HEK293T (cell line): Measurements from ENCODE around the gene SESTD1.
"Not testable (repeated sequence)": the region's sequence is repeated elsewhere in the genome, so short reads cannot be mapped to it uniquely, and the experiment has no call there.

Experiments used
- CTCF ChIA-PET: fragments of 350-600 bp; formaldehyde crosslinking; extraction: SDS; loops from one replicate; lab custom pipeline; 2021; ENCODE audit warnings: antibody characterized with exemption, inconsistent platforms; lab: Yijun Ruan, JAX
- POLR2A ChIA-PET: fragments of 350-600 bp; formaldehyde crosslinking; extraction: SDS; loops from one replicate; lab custom pipeline; 2020; ENCODE audit warnings: antibody characterized with exemption, inconsistent platforms; lab: Yijun Ruan, JAX
- DNase-seq: peaks from one replicate; pipeline ENCODE4 v3.0.0; 2012; ENCODE audit warnings: mixed read lengths; ENCODE audit errors: extremely low spot score
- ARNT ChIP-seq: fragments of 450-650 bp; IDR thresholded peaks from 2 replicates; pipeline ENCODE4 v1.6.1; 2017; ENCODE audit warnings: mild to moderate bottlenecking
- BHLHE40 ChIP-seq: fragments of 450-650 bp; IDR thresholded peaks from 2 replicates; pipeline ENCODE4 v1.6.1; 2016; ENCODE audit warnings: mild to moderate bottlenecking, moderate library complexity, borderline replicate concordance
- CTBP1 ChIP-seq: fragments of 450-650 bp; IDR thresholded peaks from 2 replicates; pipeline ENCODE4 v1.6.1; 2016; ENCODE audit warnings: borderline replicate concordance
- ELF4 ChIP-seq: fragments of 450-650 bp; IDR thresholded peaks from 2 replicates; pipeline ENCODE4 v1.6.1; 2017; ENCODE audit warnings: antibody characterized with exemption
- FOXA1 ChIP-seq: fragments of 450-650 bp; IDR thresholded peaks from 2 replicates; pipeline ENCODE4 v1.6.1; 2016; ENCODE audit warnings: mild to moderate bottlenecking
- FOXK2 ChIP-seq: fragments of 450-650 bp; IDR thresholded peaks from 2 replicates; pipeline ENCODE4 v1.6.1; 2016; ENCODE audit warnings: mild to moderate bottlenecking
- FOXM1 ChIP-seq: fragments of 450-650 bp; IDR thresholded peaks from 2 replicates; pipeline ENCODE4 v1.6.1; 2017; ENCODE audit warnings: mild to moderate bottlenecking, borderline replicate concordance
- HDGF ChIP-seq: fragments of 450-650 bp; IDR thresholded peaks from 2 replicates; pipeline ENCODE4 v1.6.1; 2017; ENCODE audit warnings: antibody characterized with exemption, borderline replicate concordance
- L3MBTL2 ChIP-seq: fragments of 450-650 bp; conservative IDR thresholded peaks from 2 replicates; pipeline ENCODE4 v1.6.1; 2016; ENCODE audit warnings: mild to moderate bottlenecking
- LEF1 ChIP-seq: fragments of 450-650 bp; IDR thresholded peaks from 2 replicates; pipeline ENCODE4 v1.6.1; 2017; ENCODE audit warnings: mild to moderate bottlenecking, borderline replicate concordance
- NFRKB ChIP-seq: fragments of 450-650 bp; IDR thresholded peaks from 2 replicates; pipeline ENCODE4 v1.6.1; 2016; ENCODE audit warnings: mild to moderate bottlenecking, moderate library complexity
- PKNOX1 ChIP-seq: fragments of 450-650 bp; IDR thresholded peaks from 2 replicates; pipeline ENCODE4 v1.6.1; 2016
- SP1 ChIP-seq: fragments of 450-650 bp; IDR thresholded peaks from 2 replicates; pipeline ENCODE4 v1.6.1; 2017
- SUZ12 ChIP-seq: fragments of 450-650 bp; IDR thresholded peaks from 2 replicates; pipeline ENCODE4 v1.6.1; 2016; ENCODE audit warnings: mild to moderate bottlenecking
- TARDBP ChIP-seq: fragments of 450-650 bp; IDR thresholded peaks from 2 replicates; pipeline ENCODE4 v1.6.1; 2016
- ZNF384 ChIP-seq: fragments of 450-650 bp; IDR thresholded peaks from 2 replicates; pipeline ENCODE4 v1.6.1; 2016

Gene SESTD1

GRCh38 chr2:179250848-179251504 is 13.7 kb downstream of the SESTD1 start:
- no peak for DNase-seq
- ChIA-PET CTCF (no interaction called here), POLR2A (no interaction called here)
- TF ChIP-seq ARNT (no peak), ELF4 (no peak), SUZ12 (no peak), LEF1 (no peak), NFRKB (no peak), TARDBP (no peak), L3MBTL2 (no peak)

GRCh38 chr2:179250095-179250494 is 14.5 kb downstream of the SESTD1 start:
- CTCF ChIA-PET: no interaction called here
- POLR2A ChIA-PET: no interaction called here
- TF ChIP-seq BHLHE40 (no peak), SUZ12 (no peak), FOXA1 (no peak), L3MBTL2 (no peak), PKNOX1 (no peak), FOXM1 (no peak), HDGF (no peak), SP1 (no peak), CTBP1 (no peak), NFRKB (no peak), FOXK2 (no peak), ARNT (no peak)
- no peak for DNase-seq

GRCh38 chr2:179248024-179248348 is 16.6 kb downstream of the SESTD1 start:
- DNase-seq: no peak
- POLR2A ChIA-PET: no interaction called here
- CTCF ChIA-PET: no interaction called here
- TF ChIP-seq ARNT (no peak), FOXK2 (no peak), ZNF384 (no peak)

GRCh38 chr2:179247318-179248023 is 17.2 kb downstream of the SESTD1 start:
- POLR2A ChIA-PET: no interaction called here
- CTCF ChIA-PET: no interaction called here
- TF ChIP-seq NFRKB (no peak), BHLHE40 (no peak), ZNF384 (no peak), PKNOX1 (no peak), TARDBP (no peak), LEF1 (no peak), CTBP1 (no peak), ELF4 (no peak), FOXK2 (no peak), SUZ12 (no peak), ARNT (no peak), FOXA1 (no peak), L3MBTL2 (no peak), HDGF (no peak), FOXM1 (no peak), SP1 (no peak)

GRCh38 chr2:179245843-179246242 is 18.8 kb downstream of the SESTD1 start:
- DNase-seq, CTCF ChIA-PET, POLR2A ChIA-PET: not testable (repeated sequence)

More at GRCh38 chr2:179247318-179248023, 17.2 kb downstream of the SESTD1 start:
- no peak for DNase-seq

GRCh38 chr2:179243046-179243445 is 21.6 kb downstream of the SESTD1 start:
- ChIA-PET POLR2A (no interaction called here), CTCF (no interaction called here)
- TF ChIP-seq PKNOX1: no peak
- no peak for TF ChIP-seq TARDBP
- TF ChIP-seq SP1: no peak
- TF ChIP-seq ZNF384: no peak
- no peak for TF ChIP-seq LEF1
- TF ChIP-seq FOXK2: no peak
- no peak for TF ChIP-seq ELF4
- no peak for TF ChIP-seq FOXA1
- no peak for TF ChIP-seq ARNT
- TF ChIP-seq SUZ12: no peak
- no peak for DNase-seq
